IMR-90 (cell line): ENCODE results near the gene NTRK3.

Experiments used
- CEBPB ChIP-seq: IDR thresholded peaks from 2 replicates; pipeline ENCODE4 v1.6.1; 2012; ENCODE audit warnings: low read depth, low read length, improper control_type of control experiment
- CHD1 ChIP-seq: IDR thresholded peaks from 2 replicates; pipeline ENCODE4 v1.6.1; 2012; ENCODE audit warnings: low read depth, low read length, improper control_type of control experiment
- CTCF ChIP-seq: conservative IDR thresholded peaks from 2 replicates; pipeline ENCODE4 v1.5.1; 2012; ENCODE audit warnings: mild to moderate bottlenecking, low read depth, low read length, improper control_type of control experiment
- MAFK ChIP-seq: IDR thresholded peaks from 2 replicates; pipeline ENCODE4 v1.6.1; 2012; ENCODE audit warnings: low read depth, low read length, improper control_type of control experiment
- MAZ ChIP-seq: IDR thresholded peaks from 2 replicates; pipeline ENCODE4 v1.6.1; 2012; ENCODE audit warnings: low read depth, mild to moderate bottlenecking, low read length, improper control_type of control experiment, moderate library complexity, borderline replicate concordance
- MXI1 ChIP-seq: IDR thresholded peaks from 2 replicates; pipeline ENCODE4 v1.6.1; 2012; ENCODE audit warnings: low read depth, mild to moderate bottlenecking, low read length, moderate library complexity, borderline replicate concordance
- POLR2A ChIP-seq: IDR thresholded peaks from 2 replicates; pipeline ENCODE4 v1.6.1; 2012; ENCODE audit warnings: mild to moderate bottlenecking, low read depth, low read length
- RAD21 ChIP-seq: IDR thresholded peaks from 2 replicates; pipeline ENCODE4 v1.6.1; 2012; ENCODE audit warnings: low read length, improper control_type of control experiment
- RCOR1 ChIP-seq: IDR thresholded peaks from 2 replicates; pipeline ENCODE4 v1.6.1; 2012; ENCODE audit warnings: mild to moderate bottlenecking, low read length, improper control_type of control experiment; ENCODE audit not compliant: insufficient replicate concordance
- RFX5 ChIP-seq: IDR thresholded peaks from 2 replicates; pipeline ENCODE4 v1.8.0; 2012; ENCODE audit warnings: low read depth, mild to moderate bottlenecking, low read length, moderate library complexity
- USF2 ChIP-seq: fragments of 150-350 bp; IDR thresholded peaks from 2 replicates; pipeline ENCODE4 v1.6.1; 2017; ENCODE audit warnings: mild to moderate bottlenecking, antibody characterized with exemption, low read length, low read depth

DNA sequence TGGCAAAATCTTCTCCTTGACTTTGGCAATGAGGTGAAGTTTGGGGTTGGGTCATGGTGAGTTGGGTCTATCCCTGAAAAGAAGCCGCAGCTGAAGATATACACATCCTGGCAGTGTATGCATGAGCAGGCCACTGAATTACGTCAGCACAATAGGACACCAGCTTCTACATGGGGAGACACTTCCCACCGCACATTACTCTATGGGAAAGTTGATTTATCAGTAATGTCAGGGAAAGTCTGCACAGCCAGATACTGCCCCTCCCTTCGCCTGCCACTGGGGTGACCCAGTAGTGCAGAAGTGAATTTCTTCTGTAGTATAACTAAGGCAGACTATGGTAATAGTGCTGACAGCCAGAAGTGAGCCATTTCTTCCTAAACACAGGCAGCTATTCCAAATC lies 245.0 kb downstream of the NTRK3 start:
- TF ChIP-seq RCOR1, result no peak
- TF ChIP-seq CTCF, result no peak
- no peak for TF ChIP-seq CHD1
- TF ChIP-seq USF2, result no peak
- no peak for TF ChIP-seq CEBPB
- TF ChIP-seq RFX5, result no peak
- TF ChIP-seq POLR2A, result no peak
- no peak for TF ChIP-seq RAD21
- no peak for TF ChIP-seq MAFK
- TF ChIP-seq MXI1, result no peak
- no peak for TF ChIP-seq MAZ
